Measurements from ENCODE around the gene PRSS2. TPM values are rescaled to one million over a fixed set of nuclear protein-coding genes. Genes with fewer than 3 reads are reported as not detected.
A peak's percentile ranks its signal among the peaks of the same experiment; 100 is the strongest.

The PRSS2 gene
- total and polyA plus RNA-seq, 9 of the 15 experiments (the other 6 are each of a cell fraction or from before 2014, with no cell fraction given): 1.3 to 23.9 (median 3.8) TPM

GRCh38 chr7:142789441-142789840 lies 18.7 kb downstream of the PRSS2 start:
- H3K4me1 ChIP-seq (replicated peaks in 1 of 2; ENCODE audit: control insufficient read depth in 2 of 2, insufficient read depth in 2 of 2, low read length in 2 of 2): peaks cover 0 to 17% of the 10 kb centered on the region in 2 experiments; a peak in 3 of 5 replicates
- ChIA-PET POLR2A (interaction anchor here (0.6 to 0.8 kb wide), 2 partner anchors 19 kb away, joined by 3 to 4 read pairs; no protein-coding TSS in a partner anchor), CTCF (ENCODE audit: low intra/inter-chr PET ratio) (no interaction called here)
- H3K27ac ChIP-seq (ENCODE audit: extremely low read depth, low read depth, low read length): no peak overlapping the region
- H3K27me3 ChIP-seq (ENCODE audit: control insufficient read depth in 2 of 2, insufficient read depth in 2 of 2, low read length in 2 of 2): peaks cover 0 to 21% of the 10 kb centered on the region in 2 experiments; a peak in 3 of 5 replicates
- no peak overlapping the region for H2AFZ ChIP-seq (ENCODE audit: low read depth, low read length)
- H3K4me2 ChIP-seq (ENCODE audit: insufficient read depth, low read length): 0 out of 2 replicates have a peak overlapping the region, but pooled peaks have one; percentile 51
- ATAC-seq: no peak
- H3K36me3 ChIP-seq (ENCODE audit: control insufficient read depth, insufficient read depth, low read length): no peaks in the 10 kb centered on the region
- H3K9ac ChIP-seq (ENCODE audit: insufficient read depth in 1 of 2, low read depth in 2 of 2, low read length in 2 of 2): no peak overlapping the region
- in situ Hi-C loops (cut with MboI) (loop anchor here (25.0 kb wide), 1 partner anchor 152 kb away; no protein-coding TSS in a partner anchor), intact Hi-C loops (cut with micrococcal nuclease) (no loop called here)
- no peak for DNase-seq (ENCODE audit: extremely low read depth in 1 of 4, low spot score in 3 of 4)
- H3K79me2 ChIP-seq (ENCODE audit: control insufficient read depth, insufficient read depth, low read length): no peaks in the 10 kb centered on the region
- H3K4me3 ChIP-seq: no peak overlapping the region
- no peaks in the 10 kb centered on the region for H3K9me3 ChIP-seq (replicated peaks; ENCODE audit: control insufficient read depth, insufficient read depth, low read depth, low read length)
- TF ChIP-seq SMAD1 (IDR thresholded peaks at IDR 0.05; ENCODE audit: low read depth, low read length, partially characterized antibody): no peak
- TF ChIP-seq FOXM1 (IDR thresholded peaks at IDR 0.05; ENCODE audit: low read depth): no peak
- TF ChIP-seq FOXM1 (CRISPR knock-in tag; IDR thresholded peaks at IDR 0.05; ENCODE audit: low read depth): 0 out of 2 replicates have a peak, but pooled peaks have one; percentile 16
- TF ChIP-seq ARID3B (CRISPR knock-in tag; IDR thresholded peaks at IDR 0.05; ENCODE audit: borderline replicate concordance): no peak
- no peak for TF ChIP-seq TCF7 (IDR thresholded peaks at IDR 0.05; ENCODE audit: borderline replicate concordance)
- 15% methylated on average over 2 of the region's 2 CpGs for WGBS (ENCODE audit: insufficient coverage, low coverage, missing lambda C conversion rate)
- no peak for FAIRE-seq
- BruUV-seq (replicated peaks): no TSS peak
- no peaks in the 10 kb centered on the region for H3K9me1 ChIP-seq (ENCODE audit: control insufficient read depth, insufficient read depth, low read length)
- no peaks in the 10 kb centered on the region for H4K20me1 ChIP-seq (replicated peaks; ENCODE audit: control insufficient read depth, insufficient read depth, low read length)

Data from K562 (cell line).